ENCODE measurements around the gene AIG1.
"Not testable (repeated sequence)": the region's sequence is repeated elsewhere in the genome, so short reads cannot be mapped to it uniquely, and the experiment has no call there.

Gene AIG1, protein sequence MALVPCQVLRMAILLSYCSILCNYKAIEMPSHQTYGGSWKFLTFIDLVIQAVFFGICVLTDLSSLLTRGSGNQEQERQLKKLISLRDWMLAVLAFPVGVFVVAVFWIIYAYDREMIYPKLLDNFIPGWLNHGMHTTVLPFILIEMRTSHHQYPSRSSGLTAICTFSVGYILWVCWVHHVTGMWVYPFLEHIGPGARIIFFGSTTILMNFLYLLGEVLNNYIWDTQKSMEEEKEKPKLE

DNA sequence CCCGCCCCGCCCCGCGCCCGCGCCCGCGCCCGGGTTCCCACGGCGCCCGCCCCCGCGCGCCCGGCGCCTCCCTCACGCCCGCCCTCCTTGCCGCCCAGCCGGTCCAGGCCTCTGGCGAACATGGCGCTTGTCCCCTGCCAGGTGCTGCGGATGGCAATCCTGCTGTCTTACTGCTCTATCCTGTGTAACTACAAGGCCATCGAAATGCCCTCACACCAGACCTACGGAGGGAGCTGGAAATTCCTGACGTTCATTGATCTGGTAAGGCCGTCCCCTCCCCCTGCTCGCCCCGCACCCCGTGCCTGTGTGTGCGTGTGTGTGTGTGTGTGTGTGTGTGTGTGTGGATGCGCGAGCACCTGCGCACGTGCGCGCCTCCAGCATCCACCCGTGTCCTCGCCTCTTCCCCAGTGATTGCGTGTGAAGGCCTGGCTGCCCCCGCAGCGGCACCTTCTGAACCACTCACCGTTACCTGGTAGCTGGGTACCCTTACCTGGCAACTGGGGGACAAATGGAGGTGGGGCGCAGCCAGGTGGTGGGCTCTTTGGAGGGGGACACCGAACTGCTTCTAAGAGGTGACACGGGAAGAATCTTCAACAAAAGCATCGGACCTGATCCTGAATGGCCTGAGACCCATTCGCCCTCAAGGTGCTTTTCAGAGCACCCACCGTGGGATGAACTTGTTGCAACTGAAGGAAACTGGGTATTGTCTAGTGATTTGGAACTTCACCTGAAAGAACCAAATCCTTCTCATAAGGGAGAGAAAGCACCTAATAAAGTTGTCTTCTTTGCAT is at the start of gene AIG1:
TSS of gene AIG1 (plus strand) at position 84 of the 791 bp plus-strand sequence. CDS start at position 121, 37 bp downstream.
- DNase-seq (ENCODE audit: low read depth), result no peak

DNA sequence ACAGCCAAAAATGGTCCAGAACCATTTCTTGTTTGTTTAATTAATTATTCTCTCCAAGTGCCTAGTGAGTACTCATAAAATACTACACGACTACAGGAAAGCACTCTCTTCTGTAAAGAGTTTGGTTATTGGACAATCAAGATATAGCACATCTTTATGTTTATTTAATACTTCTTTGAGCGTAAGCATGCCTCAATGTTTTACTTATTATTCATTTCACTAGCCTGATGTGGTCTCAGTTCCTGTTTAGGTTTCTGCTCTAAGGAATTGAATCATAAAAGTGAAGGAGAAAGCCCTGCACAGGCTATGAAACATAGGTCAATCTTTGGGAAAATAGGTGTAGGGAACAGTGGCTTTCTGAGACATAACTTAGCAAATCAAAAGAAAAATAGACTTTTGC is 45.9 kb upstream of the AIG1 start:
- DNase-seq (ENCODE audit: low read depth), result no peak
- H3K4me3 ChIP-seq (ENCODE audit: low read depth, low read length), result no peak overlapping the region
- TF ChIP-seq, protein P1, sequence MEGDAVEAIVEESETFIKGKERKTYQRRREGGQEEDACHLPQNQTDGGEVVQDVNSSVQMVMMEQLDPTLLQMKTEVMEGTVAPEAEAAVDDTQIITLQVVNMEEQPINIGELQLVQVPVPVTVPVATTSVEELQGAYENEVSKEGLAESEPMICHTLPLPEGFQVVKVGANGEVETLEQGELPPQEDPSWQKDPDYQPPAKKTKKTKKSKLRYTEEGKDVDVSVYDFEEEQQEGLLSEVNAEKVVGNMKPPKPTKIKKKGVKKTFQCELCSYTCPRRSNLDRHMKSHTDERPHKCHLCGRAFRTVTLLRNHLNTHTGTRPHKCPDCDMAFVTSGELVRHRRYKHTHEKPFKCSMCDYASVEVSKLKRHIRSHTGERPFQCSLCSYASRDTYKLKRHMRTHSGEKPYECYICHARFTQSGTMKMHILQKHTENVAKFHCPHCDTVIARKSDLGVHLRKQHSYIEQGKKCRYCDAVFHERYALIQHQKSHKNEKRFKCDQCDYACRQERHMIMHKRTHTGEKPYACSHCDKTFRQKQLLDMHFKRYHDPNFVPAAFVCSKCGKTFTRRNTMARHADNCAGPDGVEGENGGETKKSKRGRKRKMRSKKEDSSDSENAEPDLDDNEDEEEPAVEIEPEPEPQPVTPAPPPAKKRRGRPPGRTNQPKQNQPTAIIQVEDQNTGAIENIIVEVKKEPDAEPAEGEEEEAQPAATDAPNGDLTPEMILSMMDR (conservative IDR thresholded peaks at IDR 0.05; ENCODE audit: low read depth, low read length), result no peak

More for the DNA sequence above, at the start of gene AIG1:
- peak within 1 kb of the TSS; percentile 82 for H3K4me3 ChIP-seq (ENCODE audit: low read depth, low read length)
- TF ChIP-seq, protein P1 (conservative IDR thresholded peaks at IDR 0.05; ENCODE audit: low read depth, low read length), result no peak

DNA sequence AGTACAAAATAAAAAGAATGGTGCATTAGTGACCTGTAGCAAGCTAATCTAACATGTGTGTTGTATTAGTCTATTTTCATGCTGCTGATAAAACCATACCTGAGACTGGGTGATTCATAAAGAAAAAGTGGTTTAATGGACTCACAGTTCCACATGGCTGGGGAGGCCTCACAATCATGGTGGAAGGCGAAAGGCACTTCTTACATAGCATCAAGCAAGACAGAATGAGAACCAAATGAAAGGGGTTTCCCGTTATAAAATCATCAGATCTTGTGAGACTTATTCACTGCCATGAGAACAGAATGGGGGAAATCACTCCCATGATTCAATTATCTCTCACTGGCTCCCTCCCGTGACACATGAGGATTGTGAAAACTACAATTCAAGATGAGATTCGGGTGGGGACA is 45.4 kb upstream of the AIG1 start:
- DNase-seq (ENCODE audit: low read depth), result no peak
- H3K4me3 ChIP-seq (ENCODE audit: low read depth, low read length), result no peak overlapping the region
- TF ChIP-seq, protein P1 (conservative IDR thresholded peaks at IDR 0.05; ENCODE audit: low read depth, low read length), result no peak

DNA sequence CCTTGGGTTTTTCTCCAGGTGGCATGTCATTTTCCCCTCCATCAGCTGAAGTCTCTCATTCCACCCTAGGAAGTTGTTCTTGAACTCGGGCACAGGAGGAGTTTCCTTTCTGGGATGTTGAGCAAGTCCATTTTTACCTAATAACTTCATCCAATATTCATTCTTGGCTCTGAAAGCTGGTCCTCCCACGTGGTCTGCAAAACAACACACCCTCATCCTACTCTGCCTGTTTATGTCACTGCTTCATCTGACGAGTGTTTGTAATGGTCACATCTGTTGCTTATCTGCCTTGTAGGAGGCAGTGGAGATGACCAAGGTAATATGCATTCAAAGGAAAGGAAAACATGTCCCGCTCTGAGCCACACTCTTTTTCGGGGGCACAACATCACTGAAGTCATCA is 41.7 kb upstream of the AIG1 start:
- DNase-seq (ENCODE audit: low read depth), result peak; percentile 34
- H3K4me3 ChIP-seq (ENCODE audit: low read depth, low read length), result no peak overlapping the region
- TF ChIP-seq, protein P1 (conservative IDR thresholded peaks at IDR 0.05; ENCODE audit: low read depth, low read length), result no peak

DNA sequence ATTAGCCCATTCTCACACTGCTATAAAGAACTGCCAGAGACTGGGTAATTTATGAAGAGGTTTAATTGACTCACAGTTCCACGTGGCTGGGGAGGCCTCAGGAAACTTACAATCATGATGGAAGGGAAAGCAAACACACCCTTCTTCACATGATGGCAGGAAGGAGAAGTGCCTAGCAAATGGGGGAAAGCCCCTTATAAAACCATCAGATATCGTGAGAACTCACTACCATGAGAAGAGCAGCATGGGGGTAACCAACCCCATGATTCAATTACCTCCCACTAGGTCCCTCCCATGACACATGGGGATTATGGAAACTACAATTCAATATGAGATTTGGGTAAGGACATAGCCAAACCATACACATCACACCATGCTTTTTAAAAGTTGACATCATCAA is 39.8 kb upstream of the AIG1 start:
- H3K4me3 ChIP-seq (ENCODE audit: low read depth, low read length); DNase-seq (ENCODE audit: low read depth): not testable (repeated sequence)

DNA sequence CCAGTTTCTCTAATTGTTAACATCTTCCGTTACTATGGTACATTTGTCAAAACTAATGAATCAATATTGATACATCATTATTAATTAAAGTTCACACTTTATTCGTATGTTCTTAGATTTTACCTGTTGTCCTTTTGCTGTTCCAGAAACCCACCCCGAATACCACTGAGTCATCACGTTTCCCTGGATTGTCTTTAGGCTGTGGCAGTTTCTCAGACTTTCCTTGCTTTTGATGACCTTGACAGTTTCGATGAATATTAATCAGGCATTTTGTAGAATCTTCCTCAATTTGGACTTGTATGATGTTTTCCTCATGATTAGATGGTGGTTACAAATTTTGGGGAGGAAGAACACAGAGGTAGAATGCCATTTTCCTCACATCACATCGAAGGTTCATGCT is 39.1 kb upstream of the AIG1 start:
- no peak overlapping the region for H3K4me3 ChIP-seq (ENCODE audit: low read depth, low read length)
- TF ChIP-seq, protein P1 (conservative IDR thresholded peaks at IDR 0.05; ENCODE audit: low read depth, low read length), result no peak
- DNase-seq (ENCODE audit: low read depth), result no peak

DNA sequence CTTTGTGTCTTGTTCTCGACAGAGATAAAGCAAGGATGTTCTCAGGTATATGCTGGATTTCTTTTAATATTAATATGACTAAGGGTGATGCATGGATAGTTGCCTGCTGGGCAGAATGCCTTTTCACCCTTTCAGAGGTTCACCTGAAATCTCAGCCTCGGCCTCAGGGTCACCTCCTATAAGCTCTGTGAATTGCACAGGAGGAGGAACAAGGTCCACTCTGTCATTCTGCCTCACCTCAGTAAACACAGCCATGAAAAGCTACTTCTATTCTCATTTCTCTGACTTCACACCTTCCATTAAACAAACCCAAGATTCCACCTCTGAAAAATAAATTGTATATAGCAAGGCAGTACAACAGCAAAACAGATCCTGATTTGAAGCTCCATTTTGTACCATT is 38.1 kb upstream of the AIG1 start:
- H3K4me3 ChIP-seq (ENCODE audit: low read depth, low read length), result no peak overlapping the region
- DNase-seq (ENCODE audit: low read depth), result no peak
- TF ChIP-seq, protein P1 (conservative IDR thresholded peaks at IDR 0.05; ENCODE audit: low read depth, low read length), result no peak

Data from choroid plexus epithelial cell (primary cell).